Effector memory CD8-positive, alpha-beta T cell (primary cell): ENCODE data around the gene DPH2.

Experiments
- ATAC-seq: fragments of 150-1000 bp; cut with Tn5 transposase; replicated peaks from 2 replicates; pipeline ENCODE4 v1.10.0; 2021; ENCODE audit warnings: mild to moderate bottlenecking, moderate library complexity
- DNase-seq, 3 experiments: peaks; one replicate each; pipeline ENCODE4 v3.0.0; 2021
- H3K27ac Mint-ChIP-seq, 2 donors: one replicate each; pipeline ENCODE4 v1.8.0; 2022; ENCODE audit warnings: mild to moderate bottlenecking in 2 of 2, mixed read lengths in 2 of 2, moderate library complexity in 2 of 2
- H3K27me3 Mint-ChIP-seq, 2 donors: one replicate each; pipeline ENCODE4 v1.8.0; 2022; ENCODE audit warnings: mixed read lengths in 2 of 2
- H3K36me3 Mint-ChIP-seq: one replicate; pipeline ENCODE4 v1.8.0; 2022; ENCODE audit warnings: mild to moderate bottlenecking, moderate library complexity, mixed read lengths; ENCODE audit not compliant: insufficient read depth
- H3K4me1 Mint-ChIP-seq, 2 donors: one replicate each; pipeline ENCODE4 v1.8.0; 2022; ENCODE audit warnings: low read depth in 2 of 2, mixed read lengths in 2 of 2
- H3K4me3 Mint-ChIP-seq, 2 donors: one replicate each; pipeline ENCODE4 v1.8.0; 2022; ENCODE audit warnings: mild to moderate bottlenecking in 2 of 2, mixed read lengths in 2 of 2, moderate library complexity in 2 of 2
- H3K9me3 Mint-ChIP-seq, 2 donors: one replicate each; pipeline ENCODE4 v1.8.0; 2022; ENCODE audit warnings: mixed read lengths in 2 of 2

The DPH2 gene

GRCh38 chr1:43997295-43997999 lies 27.6 kb downstream of the DPH2 start:
- Mint-ChIP-seq H3K36me3 (no peaks in the 10 kb centered on the region), H3K27ac (no peak overlapping the region)

GRCh38 chr1:43998000-43998378 lies 28.2 kb downstream of the DPH2 start:
- DNase-seq: no peak
- ATAC-seq: no peak
- Mint-ChIP-seq H3K4me3 (no peak overlapping the region), H3K36me3 (no peaks in the 10 kb centered on the region), H3K9me3 (no peaks in the 10 kb centered on the region), H3K4me1 (no peaks in the 10 kb centered on the region), H3K27me3 (peaks cover 0 to 18% of the 10 kb centered on the region in 2 donors), H3K27ac (no peak overlapping the region)

More at GRCh38 chr1:43997295-43997999, 27.6 kb downstream of the DPH2 start:
- Mint-ChIP-seq H3K9me3 (no peaks in the 10 kb centered on the region), H3K27me3 (peaks cover 0 to 18% of the 10 kb centered on the region in 2 donors), H3K4me1 (peaks cover 0 to under 1% of the 10 kb centered on the region in 2 donors), H3K4me3 (no peak overlapping the region)
- DNase-seq: no peak
- no peak for ATAC-seq

GRCh38 chr1:43999455-43999854 lies 29.6 kb downstream of the DPH2 start:
- no peaks in the 10 kb centered on the region for H3K36me3 Mint-ChIP-seq
- DNase-seq (no peak), ATAC-seq (no peak)
- peaks cover 0 to 18% of the 10 kb centered on the region in 2 donors for H3K27me3 Mint-ChIP-seq
- no peaks in the 10 kb centered on the region for H3K9me3 Mint-ChIP-seq
- H3K4me1 Mint-ChIP-seq: no peaks in the 10 kb centered on the region
- no peak overlapping the region for H3K4me3 Mint-ChIP-seq
- H3K27ac Mint-ChIP-seq: no peak overlapping the region

- no peak overlapping the region for H3K27ac Mint-ChIP-seq
- no peaks in the 10 kb centered on the region for H3K36me3 Mint-ChIP-seq
- no peaks in the 10 kb centered on the region for H3K9me3 Mint-ChIP-seq
- H3K4me3 Mint-ChIP-seq: no peak overlapping the region
- ATAC-seq: no peak
- no peaks in the 10 kb centered on the region for H3K4me1 Mint-ChIP-seq
- no peak for DNase-seq
- peaks cover 0 to 18% of the 10 kb centered on the region in 2 donors for H3K27me3 Mint-ChIP-seq
These were observed 30.4 kb downstream of the DPH2 start for GRCh38 chr1:44000122-44000665.

- Mint-ChIP-seq H3K4me1 (no peaks in the 10 kb centered on the region), H3K27ac (no peak overlapping the region), H3K27me3 (peaks cover 0 to 18% of the 10 kb centered on the region in 2 donors), H3K4me3 (no peak overlapping the region), H3K36me3 (no peaks in the 10 kb centered on the region), H3K9me3 (no peaks in the 10 kb centered on the region)
- ATAC-seq: no peak
- DNase-seq: no peak
These were observed 32.4 kb downstream of the DPH2 start for GRCh38 chr1:44002165-44002564.

GRCh38 chr1:44002606-44003157 lies 32.9 kb downstream of the DPH2 start:
- Mint-ChIP-seq H3K27ac (no peak overlapping the region), H3K4me3 (no peak overlapping the region), H3K9me3 (no peaks in the 10 kb centered on the region), H3K27me3 (peaks cover 0 to 18% of the 10 kb centered on the region in 2 donors), H3K4me1 (no peaks in the 10 kb centered on the region), H3K36me3 (no peaks in the 10 kb centered on the region)
- ATAC-seq (no peak), DNase-seq (no peak)

GRCh38 chr1:44008259-44008658 lies 38.4 kb downstream of the DPH2 start:
- Mint-ChIP-seq H3K9me3 (no peaks in the 10 kb centered on the region), H3K27ac (no peak overlapping the region), H3K4me1 (no peaks in the 10 kb centered on the region), H3K4me3 (peak overlapping the region in 1 of 2 donors; percentile 20), H3K27me3 (no peaks in the 10 kb centered on the region), H3K36me3 (no peaks in the 10 kb centered on the region)
- DNase-seq (no peak), ATAC-seq (no peak)

- Mint-ChIP-seq H3K9me3 (no peaks in the 10 kb centered on the region), H3K27ac (no peak overlapping the region), H3K4me1 (no peaks in the 10 kb centered on the region), H3K27me3 (peaks cover 11 to 21% of the 10 kb centered on the region in 2 donors), H3K36me3 (no peaks in the 10 kb centered on the region), H3K4me3 (no peak overlapping the region)
- ATAC-seq (no peak), DNase-seq (no peak)
These were observed 41.2 kb downstream of the DPH2 start for GRCh38 chr1:44010935-44011471.

GRCh38 chr1:44012404-44012803 lies 42.6 kb downstream of the DPH2 start:
- Mint-ChIP-seq H3K4me1 (no peaks in the 10 kb centered on the region), H3K36me3 (no peaks in the 10 kb centered on the region), H3K9me3 (no peaks in the 10 kb centered on the region), H3K27me3 (peaks cover 11 to 22% of the 10 kb centered on the region in 2 donors), H3K4me3 (no peak overlapping the region), H3K27ac (no peak overlapping the region)
- DNase-seq (no peak), ATAC-seq (no peak)

GRCh38 chr1:44012941-44013609 lies 43.3 kb downstream of the DPH2 start:
- H3K4me1 Mint-ChIP-seq: no peaks in the 10 kb centered on the region
- no peak overlapping the region for H3K4me3 Mint-ChIP-seq
- H3K27me3 Mint-ChIP-seq: peaks cover 11 to 22% of the 10 kb centered on the region in 2 donors
- no peak overlapping the region for H3K27ac Mint-ChIP-seq
- no peaks in the 10 kb centered on the region for H3K9me3 Mint-ChIP-seq
- ATAC-seq (no peak), DNase-seq (no peak)
- H3K36me3 Mint-ChIP-seq: no peaks in the 10 kb centered on the region

GRCh38 chr1:44013949-44014348 lies 44.1 kb downstream of the DPH2 start:
- peaks cover 11 to 22% of the 10 kb centered on the region in 2 donors for H3K27me3 Mint-ChIP-seq
- H3K36me3 Mint-ChIP-seq: no peaks in the 10 kb centered on the region
- no peak overlapping the region for H3K27ac Mint-ChIP-seq
- ATAC-seq: no peak
- H3K9me3 Mint-ChIP-seq: no peaks in the 10 kb centered on the region
- H3K4me1 Mint-ChIP-seq: no peaks in the 10 kb centered on the region
- no peak for DNase-seq
- H3K4me3 Mint-ChIP-seq: no peak overlapping the region

- Mint-ChIP-seq H3K27ac (no peak overlapping the region), H3K36me3 (no peaks in the 10 kb centered on the region), H3K4me3 (no peak overlapping the region), H3K27me3 (peaks cover 11 to 22% of the 10 kb centered on the region in 2 donors), H3K9me3 (no peaks in the 10 kb centered on the region), H3K4me1 (no peaks in the 10 kb centered on the region)
- ATAC-seq: no peak
- no peak for DNase-seq
These were observed 44.7 kb downstream of the DPH2 start for GRCh38 chr1:44014365-44015104.

GRCh38 chr1:44015206-44015605 lies 45.4 kb downstream of the DPH2 start:
- Mint-ChIP-seq H3K4me3 (no peak overlapping the region), H3K27me3 (peaks cover 11 to 22% of the 10 kb centered on the region in 2 donors), H3K9me3 (no peaks in the 10 kb centered on the region)

More at GRCh38 chr1:44015206-44015605, 45.4 kb downstream of the DPH2 start:
- no peaks in the 10 kb centered on the region for H3K36me3 Mint-ChIP-seq
- DNase-seq (no peak), ATAC-seq (no peak)
- H3K27ac Mint-ChIP-seq: no peak overlapping the region
- H3K4me1 Mint-ChIP-seq: no peaks in the 10 kb centered on the region
